Measurements from ENCODE around the gene POLN. TPM values are rescaled to one million over a fixed set of nuclear protein-coding genes. Genes with fewer than 3 reads are reported as not detected.

Gene POLN
- total RNA-seq (2022; extraction: Qiagen RNA extraction; ENCODE audit: low read depth): 0.46 to 1.2 TPM (median 0.88 TPM) in 5 replicates

GRCh38 chr4:2241410-2242353, at the start of gene POLN, which contains the start of gene HAUS3:
POLN (minus strand) TSS chr4:2242121; CDS start chr4:2229231, 12,890 bp downstream.
HAUS3 (minus strand) TSS chr4:2242121; CDS start chr4:2240946, 1,175 bp downstream.

DNA sequence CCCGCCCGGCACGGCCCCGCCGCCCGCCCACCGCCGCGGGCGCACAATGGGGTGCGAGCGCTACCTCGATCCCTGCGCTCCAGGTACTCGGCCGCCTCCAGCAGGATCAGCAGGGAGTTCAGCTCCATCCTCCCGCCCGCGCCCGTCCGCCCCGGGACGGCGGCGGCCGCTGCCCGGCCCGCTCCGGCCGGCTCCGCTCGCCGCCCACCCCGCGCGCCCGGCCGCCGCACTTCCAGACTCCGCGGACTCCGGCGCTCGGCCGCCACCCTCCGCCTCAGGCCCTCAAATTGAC, 19.9 kb upstream of the POLN start, which contains the start of gene MXD4:
Gene MXD4, minus strand, starts transcription at position 257 of the 292 bp plus-strand sequence. Its CDS starts 129 bp downstream, at position 128.

GRCh38 chr4:2059046-2059725, 182.7 kb downstream of the POLN start, which contains the start of gene NAT8L:
NAT8L (plus strand) TSS chr4:2059327; CDS start chr4:2059512, 185 bp downstream.

Other genes starting within 250 kb of the POLN start
- gene NELFA, start 233.1 kb downstream of the POLN start, total RNA-seq (2022; extraction: Qiagen RNA extraction; ENCODE audit: low read depth): 14.3 to 26.8 TPM (median 25.4 TPM) in 5 replicates
- 6.2 to 15.6 TPM (median 15.4 TPM) in 5 replicates for gene NAT8L, start 182.8 kb downstream of the POLN start, total RNA-seq (2022; extraction: Qiagen RNA extraction; ENCODE audit: low read depth)
- gene HAUS3, start within 50 bp of the POLN start, total RNA-seq (2022; extraction: Qiagen RNA extraction; ENCODE audit: low read depth): 4.6 to 8.5 TPM (median 7.8 TPM) in 5 replicates
- gene MXD4, start 20.0 kb upstream of the POLN start, total RNA-seq (2022; extraction: Qiagen RNA extraction; ENCODE audit: low read depth): 10.5 to 22.9 TPM (median 19.3 TPM) in 5 replicates
- gene ZFYVE28, start 176.5 kb upstream of the POLN start, total RNA-seq (2022; extraction: Qiagen RNA extraction; ENCODE audit: low read depth): 1.4 to 3.1 TPM (median 2.7 TPM) in 5 replicates
- 0.19 to 0.51 TPM in 2 of 5 replicates, not detected in the others for gene CFAP99, start 176.8 kb upstream of the POLN start, total RNA-seq (2022; extraction: Qiagen RNA extraction; ENCODE audit: low read depth)
- 57.9 to 93.1 TPM (median 61.4 TPM) in 5 replicates for gene RNF4, start 227.0 kb upstream of the POLN start, total RNA-seq (2022; extraction: Qiagen RNA extraction; ENCODE audit: low read depth)

Data from A549 treated with ZK216348 at 1 μM for 4 hours (cell line).